ENCODE results near the gene WDR19.
"Not testable (repeated sequence)": the region's sequence is repeated elsewhere in the genome, so short reads cannot be mapped to it uniquely, and the experiment has no call there.

Gene WDR19

GRCh38 chr4:39181905-39182638 is at the start of gene WDR19:
TSS of gene WDR19 (plus strand) at chr4:39182529. CDS start at chr4:39182558, 29 bp downstream.
- DNase-seq: peak; percentile 97

DNA sequence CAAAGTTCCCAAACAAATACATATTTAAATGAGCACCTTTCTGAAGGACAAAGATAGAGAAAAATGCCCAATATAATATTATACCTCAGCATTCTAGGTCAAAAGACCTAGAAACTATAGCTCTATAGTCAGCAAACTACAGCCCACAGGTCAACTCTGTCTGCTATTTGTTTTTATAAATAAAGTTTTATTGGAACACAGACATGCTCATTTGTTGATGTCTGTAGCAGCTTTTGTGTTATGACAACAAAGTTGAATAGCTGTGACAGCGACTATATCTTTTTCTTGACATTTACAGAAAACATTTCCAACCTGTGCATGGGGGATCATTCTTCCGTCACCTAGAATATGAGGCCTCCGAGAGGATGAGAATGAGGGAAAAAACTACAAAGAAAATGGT is 48.7 kb upstream of the WDR19 start:
- DNase-seq: no peak

DNA sequence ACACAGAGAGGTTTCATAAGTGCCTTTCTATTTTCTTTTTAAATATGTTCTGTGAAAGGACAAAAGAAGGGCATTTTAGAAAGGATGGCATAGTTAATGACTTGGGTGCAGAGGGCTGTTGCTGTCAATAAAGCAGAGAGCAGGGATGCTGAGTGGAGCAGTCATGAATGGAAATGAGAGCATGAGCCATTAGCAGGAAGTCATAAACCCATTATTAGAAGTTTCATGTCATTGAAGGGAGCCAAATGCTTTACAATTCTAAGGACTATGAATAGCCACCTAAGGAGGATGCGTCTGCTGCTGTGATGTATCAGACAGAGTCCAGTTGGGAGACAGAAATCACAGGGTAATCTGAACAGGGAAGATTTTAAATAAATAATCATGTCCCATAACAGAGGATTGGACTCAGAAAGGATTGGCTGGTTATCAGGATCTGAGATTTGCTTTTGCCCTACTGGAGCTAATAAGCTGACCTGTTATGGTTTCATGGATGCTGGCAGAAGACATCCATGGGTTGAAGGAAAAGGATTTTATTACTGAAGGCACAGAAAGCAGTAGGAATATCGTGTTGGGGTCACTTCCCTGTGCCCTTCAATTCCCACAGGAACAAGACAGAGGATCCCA is 47.5 kb upstream of the WDR19 start:
- no peak for DNase-seq

DNA sequence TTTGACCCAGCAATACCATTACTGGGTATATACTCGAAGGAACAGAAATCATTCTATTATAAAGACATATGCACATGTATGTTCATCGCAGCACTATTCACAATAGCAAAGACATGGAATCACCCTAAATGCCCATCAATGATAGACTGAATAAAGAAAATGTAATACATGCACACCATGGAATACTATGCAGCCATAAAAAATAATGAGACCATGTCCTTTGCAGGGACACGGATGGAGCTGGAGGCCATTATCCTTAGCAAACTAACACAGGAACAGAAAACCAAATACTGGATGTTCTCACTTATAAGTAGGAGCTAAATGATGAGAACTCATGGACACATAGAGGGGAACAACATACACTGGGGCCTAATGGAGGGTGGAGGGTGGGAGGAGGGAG is 44.1 kb upstream of the WDR19 start:
- not testable (repeated sequence) for DNase-seq

DNA sequence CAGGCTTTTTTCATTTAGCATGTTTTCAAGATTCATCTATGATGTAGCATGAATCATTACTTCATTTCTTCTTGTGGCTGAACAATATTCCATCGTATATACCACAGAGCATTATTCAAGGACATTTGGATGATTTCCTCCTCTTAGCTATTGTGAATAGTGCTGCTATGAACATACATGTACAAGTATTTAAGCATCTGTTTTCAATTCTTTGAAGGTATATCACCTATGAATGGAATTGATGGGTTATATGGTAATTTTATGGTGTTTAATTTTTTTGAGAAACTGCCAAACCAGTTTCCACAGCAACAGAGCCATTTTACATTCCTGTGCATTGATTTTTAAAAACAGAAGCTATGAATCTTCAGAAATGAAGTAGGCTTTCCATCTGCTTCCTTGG is 36.1 kb upstream of the WDR19 start:
- DNase-seq: no peak

GRCh38 chr4:39154009-39154408 is 28.3 kb upstream of the WDR19 start:
- DNase-seq: no peak

DNA sequence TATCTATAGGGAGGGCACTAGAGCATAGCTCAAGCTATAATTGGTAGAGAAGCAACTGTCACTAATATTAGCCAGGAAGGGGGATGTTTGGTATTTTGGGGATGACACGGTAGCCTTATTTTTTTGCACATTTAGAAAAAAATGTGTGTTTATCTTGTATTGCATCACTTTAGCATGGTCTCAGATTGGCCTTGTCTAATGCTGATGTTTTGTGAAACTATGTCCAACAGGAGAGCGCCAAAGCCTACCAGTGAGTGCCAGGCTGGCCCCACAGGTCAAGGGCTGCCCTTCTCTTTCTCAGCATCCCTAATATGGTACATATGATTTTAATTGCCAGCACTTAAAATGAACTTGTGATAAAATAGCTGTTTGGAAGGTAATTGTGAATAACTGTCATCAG is 24.8 kb upstream of the WDR19 start:
- DNase-seq: no peak

- no peak for DNase-seq
Observed at GRCh38 chr4:39166177-39166576, 16.2 kb upstream of the WDR19 start.

- no peak for DNase-seq
Observed at GRCh38 chr4:39166669-39167068, 15.7 kb upstream of the WDR19 start.

- no peak for DNase-seq
Observed at GRCh38 chr4:39169426-39169825, 12.9 kb upstream of the WDR19 start.

DNA sequence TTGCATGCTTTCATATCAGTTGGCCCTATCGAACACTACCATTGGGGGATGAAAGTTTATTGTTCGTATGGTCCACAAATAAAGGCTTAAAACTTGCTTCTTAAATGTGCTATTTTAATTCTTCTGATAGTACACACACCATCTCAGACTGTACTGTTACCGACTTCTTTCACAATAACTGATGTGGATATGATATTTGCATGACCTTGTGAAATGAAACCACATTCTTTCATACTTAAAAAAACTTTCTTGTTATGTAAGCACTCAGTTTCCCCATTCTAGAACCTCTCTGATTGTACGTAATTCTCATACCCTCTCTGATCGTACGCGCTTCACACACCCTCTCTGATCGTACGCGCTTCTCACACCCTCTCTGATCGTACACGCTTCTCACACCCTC is 12.0 kb upstream of the WDR19 start:
- DNase-seq: no peak

- no peak for DNase-seq
Observed at GRCh38 chr4:39178706-39179105, 3.6 kb upstream of the WDR19 start.

GRCh38 chr4:39179681-39180080 is 2.6 kb upstream of the WDR19 start:
- DNase-seq: no peak

DNA sequence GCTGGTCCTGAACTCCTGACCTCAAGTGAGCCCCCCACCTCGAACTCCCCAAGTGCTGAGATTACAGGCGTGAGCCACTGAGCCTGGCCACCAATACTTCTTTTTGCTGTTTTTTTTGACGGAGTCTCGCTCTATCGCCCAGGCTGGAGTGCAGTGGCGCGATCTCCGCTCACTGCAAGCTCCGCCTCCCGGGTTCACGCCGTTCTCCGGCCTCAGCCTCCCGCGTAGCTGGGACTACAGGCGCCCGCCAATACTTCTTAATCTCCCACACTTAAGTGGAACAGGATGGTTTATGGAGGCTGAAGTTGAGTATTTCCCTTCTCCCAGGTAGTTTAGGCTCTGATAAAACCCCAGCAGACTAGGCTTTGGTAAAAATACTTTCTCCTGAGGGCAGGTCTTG is 1.7 kb upstream of the WDR19 start:
- DNase-seq: not testable (repeated sequence)

DNA sequence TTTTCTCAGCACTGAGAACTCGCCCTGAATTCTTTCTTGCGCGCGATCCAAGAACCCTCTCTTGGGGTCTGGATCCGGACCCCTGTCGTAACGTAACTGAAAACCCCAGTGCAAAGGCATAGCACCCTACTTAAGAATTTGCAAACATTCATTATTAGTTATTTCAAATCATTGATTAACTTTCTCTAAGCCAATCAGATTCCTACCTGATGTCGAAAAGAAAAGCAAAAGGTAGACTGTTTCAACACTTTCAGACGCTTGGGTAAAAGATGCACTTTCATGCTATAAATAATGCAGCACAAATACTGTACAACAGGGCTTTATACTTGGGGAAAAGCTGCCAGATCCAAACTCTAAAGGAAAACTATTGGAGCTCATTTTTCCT is 817 bp upstream of the WDR19 start:
- no peak for DNase-seq

- no peak for DNase-seq
Observed at GRCh38 chr4:39201963-39202362, 19.6 kb downstream of the WDR19 start.

- DNase-seq: no peak
Observed at GRCh38 chr4:39204543-39204942, 22.2 kb downstream of the WDR19 start.

GRCh38 chr4:39205000-39205399 is 22.7 kb downstream of the WDR19 start:
- DNase-seq: no peak

- DNase-seq: no peak
Observed at GRCh38 chr4:39205476-39205875, 23.1 kb downstream of the WDR19 start.

- DNase-seq: no peak
Observed at GRCh38 chr4:39227906-39228305, 45.6 kb downstream of the WDR19 start.

DNA sequence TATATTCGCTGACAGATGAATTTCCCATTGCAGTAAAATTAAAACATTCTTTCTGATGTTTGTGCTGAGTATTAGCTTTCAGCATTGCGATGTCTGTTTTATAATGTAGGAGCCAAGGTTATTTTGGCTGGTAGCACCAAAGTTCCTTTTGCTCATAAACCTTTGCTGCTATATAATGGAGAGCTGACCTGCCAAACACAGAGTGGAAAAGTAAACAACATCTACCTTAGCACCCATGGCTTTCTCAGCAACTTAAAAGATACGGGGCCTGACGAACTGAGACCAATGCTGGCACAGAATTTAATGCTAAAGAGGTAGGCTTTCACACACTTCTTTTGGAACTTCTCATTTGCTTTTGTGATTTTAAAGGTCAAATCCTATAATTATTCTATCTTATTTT is 46.0 kb downstream of the WDR19 start:
- no peak for DNase-seq

DNA sequence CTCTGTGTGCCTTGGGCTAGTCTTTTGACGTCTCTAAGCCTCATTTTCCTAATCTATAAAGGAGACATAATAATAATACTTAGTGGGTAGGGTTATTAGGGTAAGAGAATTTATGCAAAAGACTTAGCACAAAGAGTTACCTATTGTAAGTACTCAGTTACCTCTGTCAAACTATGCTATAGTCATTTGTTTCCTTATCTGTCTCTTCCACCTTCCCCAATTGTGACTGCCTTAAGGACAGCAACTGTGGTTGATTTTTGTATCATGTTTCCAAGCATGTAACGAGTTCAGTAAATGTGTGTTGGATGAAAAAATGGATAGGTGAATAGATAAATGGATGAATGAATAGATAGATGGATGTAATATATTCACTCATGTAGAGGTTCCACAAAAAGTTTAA is 48.1 kb downstream of the WDR19 start:
- no peak for DNase-seq

DNA sequence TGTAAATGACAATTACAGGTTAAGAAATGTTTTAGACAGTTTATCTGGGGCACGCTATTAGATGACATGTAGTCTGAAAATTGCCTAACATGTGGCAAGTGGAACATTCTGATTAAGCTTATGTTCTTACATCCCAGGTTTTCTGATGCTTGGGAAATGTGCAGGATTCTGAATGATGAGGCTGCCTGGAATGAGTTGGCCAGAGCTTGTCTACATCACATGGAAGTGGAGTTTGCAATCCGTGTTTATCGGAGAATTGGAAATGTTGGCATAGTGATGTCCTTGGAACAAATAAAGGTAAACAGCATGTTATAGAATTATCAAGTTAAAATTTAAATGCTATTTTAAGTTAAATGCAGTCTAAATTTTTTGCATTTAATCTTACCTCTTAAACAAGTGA is 49.3 kb downstream of the WDR19 start:
- DNase-seq: no peak

- no peak for DNase-seq
Observed at GRCh38 chr4:39232100-39232499, 49.8 kb downstream of the WDR19 start.

- DNase-seq: no peak
Observed at GRCh38 chr4:39233114-39233513, 50.8 kb downstream of the WDR19 start.
